Mesenteric fat pad (tissue), 1 donor: ENCODE measurements around the gene ATP8A1. TPM values are rescaled to one million over a fixed set of nuclear protein-coding genes. Genes with fewer than 3 reads are reported as not detected.
"Not testable (repeated sequence)": the region's sequence is repeated elsewhere in the genome, so short reads cannot be mapped to it uniquely, and the experiment has no call there.

Experiments used
- DNase-seq: peaks from one replicate; pipeline ENCODE4 v3.0.0-alpha.2; 2020; ENCODE audit warnings: low spot score
- total RNA-seq: library from RNA; stranded (reverse); fragmentation: NEBNext Ultra II Directional; extraction: Animal tissue kit (Norgen Biotek cat#: 25700); gene quantifications from one replicate; pipeline ENCODE4 v1.2.1, GENCODE V29; 2021
- donor health status: DM: yes; HTN: yes; CAD: no.

Gene ATP8A1
- total RNA-seq, 1 donor from 2014 or later, result 11.3 TPM

- not testable (repeated sequence) for DNase-seq
Observed at GRCh38 chr4:42652529-42653231, 4.2 kb downstream of the ATP8A1 start.

DNA sequence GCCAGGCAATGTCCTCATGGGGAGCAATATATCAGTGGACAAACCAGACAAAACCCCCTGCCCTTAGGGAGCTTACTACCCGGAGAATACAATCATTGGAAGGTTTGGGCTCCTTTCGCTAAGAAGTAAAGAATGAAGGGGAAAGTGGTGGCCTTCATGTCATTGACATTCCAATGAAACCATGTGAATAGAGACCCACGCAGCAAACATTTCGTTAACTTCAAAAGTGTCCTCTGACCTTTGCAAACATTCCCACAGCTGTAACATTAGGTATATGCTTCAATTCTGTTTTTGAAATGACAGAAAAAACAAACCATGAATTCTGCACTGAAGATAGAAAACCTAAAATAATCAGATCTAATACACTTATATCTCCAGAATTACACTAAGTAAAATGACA lies 7.0 kb downstream of the ATP8A1 start:
- no peak for DNase-seq

DNA sequence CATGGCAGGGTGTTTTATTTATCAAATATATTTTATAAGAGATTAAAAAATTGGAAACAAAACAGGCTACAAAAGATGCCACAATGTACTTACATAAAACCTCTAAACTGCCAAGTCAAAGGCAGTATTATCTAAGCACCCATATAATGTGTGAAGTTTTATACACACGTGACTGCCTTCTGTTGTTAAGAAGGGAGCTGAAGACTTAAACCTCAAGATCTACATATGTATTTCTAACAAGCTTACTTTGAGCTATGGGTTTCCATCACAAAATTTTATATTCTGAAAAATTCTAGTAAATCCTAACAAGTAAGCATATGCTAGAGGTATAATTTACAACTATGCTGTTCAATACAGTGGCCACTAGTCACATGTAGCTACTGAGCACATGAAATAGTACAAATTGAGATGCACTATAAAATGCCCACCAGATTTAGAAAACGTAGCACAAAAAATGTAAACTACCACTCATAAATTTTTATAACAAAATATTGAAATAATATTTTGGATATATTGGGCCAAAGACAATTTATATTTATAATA lies 9.8 kb downstream of the ATP8A1 start:
- no peak for DNase-seq

GRCh38 chr4:42646013-42646784 lies 10.7 kb downstream of the ATP8A1 start:
- no peak for DNase-seq

DNA sequence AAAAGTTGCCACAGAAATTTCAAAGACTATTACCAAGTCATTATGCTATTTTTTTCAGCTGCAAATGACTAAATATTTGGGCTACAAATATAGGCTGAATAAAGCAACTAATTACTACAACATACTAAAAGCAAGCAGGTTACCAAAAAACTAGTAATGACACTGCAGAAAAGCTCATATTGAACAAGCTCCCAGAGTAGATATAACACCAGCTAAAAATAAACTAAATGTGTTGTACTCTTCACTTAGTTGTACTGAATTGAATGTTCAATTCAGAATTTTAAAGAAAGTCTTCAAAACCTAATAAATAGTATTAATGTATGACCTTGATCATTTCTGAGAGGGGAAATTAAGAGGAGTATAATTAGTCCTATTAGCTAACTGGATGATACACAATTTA lies 12.0 kb downstream of the ATP8A1 start:
- no peak for DNase-seq

DNA sequence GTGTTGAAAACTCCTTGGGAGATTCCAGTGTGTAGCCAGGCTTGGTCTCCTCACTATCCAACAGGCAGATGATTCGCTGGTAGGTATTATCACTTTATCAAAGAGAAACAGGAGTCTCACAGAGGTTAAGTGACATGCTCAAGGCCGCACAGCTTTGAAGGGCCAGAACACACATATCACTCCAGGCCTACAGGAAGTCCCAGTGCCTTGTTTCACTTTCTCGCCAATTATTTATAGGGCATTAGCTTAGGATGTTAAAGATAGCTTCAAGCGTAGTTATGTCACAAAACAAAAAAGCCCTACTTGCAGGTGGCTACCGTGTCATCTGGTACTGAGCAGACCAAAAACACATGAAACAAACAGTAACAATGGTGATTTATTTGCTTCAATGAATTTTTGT lies 13.2 kb downstream of the ATP8A1 start:
- no peak for DNase-seq

- no peak for DNase-seq
Observed at GRCh38 chr4:42642845-42643615, 13.9 kb downstream of the ATP8A1 start.

GRCh38 chr4:42642101-42642797 lies 14.7 kb downstream of the ATP8A1 start:
- no peak for DNase-seq

GRCh38 chr4:42641656-42642055 lies 15.2 kb downstream of the ATP8A1 start:
- no peak for DNase-seq

- no peak for DNase-seq
Observed at GRCh38 chr4:42641161-42641560, 15.7 kb downstream of the ATP8A1 start.

DNA sequence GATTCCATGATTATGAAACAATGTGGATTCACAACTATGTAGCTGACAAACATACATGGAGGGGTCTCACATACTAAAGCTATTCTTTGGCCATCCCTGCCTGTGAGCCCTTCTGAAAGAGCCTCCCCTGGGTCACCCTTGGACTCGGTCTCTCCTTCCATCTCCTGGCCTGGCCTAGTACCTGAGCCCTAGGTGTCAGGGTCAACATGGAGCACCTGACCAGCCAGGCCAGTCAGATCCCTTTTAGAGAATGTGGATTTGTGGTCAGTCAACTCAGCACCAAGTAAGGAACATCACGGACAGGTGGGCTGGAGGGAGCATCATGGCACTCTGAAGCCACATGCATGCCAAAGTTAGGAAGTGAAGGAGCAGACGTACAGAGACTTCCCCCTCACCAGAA lies 16.3 kb downstream of the ATP8A1 start:
- DNase-seq, result no peak

GRCh38 chr4:42638993-42639392 lies 17.9 kb downstream of the ATP8A1 start:
- no peak for DNase-seq

DNA sequence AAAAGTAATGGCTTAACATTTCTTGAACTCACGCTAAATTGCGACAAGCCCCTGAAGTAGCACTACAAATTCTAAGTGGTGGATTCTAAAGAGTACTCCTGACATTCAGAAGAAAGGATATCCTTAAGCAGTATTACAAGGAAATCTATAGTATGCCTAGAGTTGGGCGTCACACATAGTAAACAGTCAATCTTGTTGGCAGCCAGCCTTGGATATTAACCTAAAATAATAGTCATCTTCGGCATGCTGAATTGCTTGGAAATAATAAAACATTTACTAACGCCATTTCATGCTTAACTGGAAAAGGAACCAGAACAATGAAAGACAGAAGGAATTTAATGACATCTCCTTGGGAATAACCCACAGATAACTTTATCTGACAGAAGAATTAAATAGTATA lies 18.6 kb downstream of the ATP8A1 start:
- no peak for DNase-seq

GRCh38 chr4:42637867-42638266 lies 19.0 kb downstream of the ATP8A1 start:
- no peak for DNase-seq

GRCh38 chr4:42637104-42637503 lies 19.8 kb downstream of the ATP8A1 start:
- DNase-seq, result no peak

DNA sequence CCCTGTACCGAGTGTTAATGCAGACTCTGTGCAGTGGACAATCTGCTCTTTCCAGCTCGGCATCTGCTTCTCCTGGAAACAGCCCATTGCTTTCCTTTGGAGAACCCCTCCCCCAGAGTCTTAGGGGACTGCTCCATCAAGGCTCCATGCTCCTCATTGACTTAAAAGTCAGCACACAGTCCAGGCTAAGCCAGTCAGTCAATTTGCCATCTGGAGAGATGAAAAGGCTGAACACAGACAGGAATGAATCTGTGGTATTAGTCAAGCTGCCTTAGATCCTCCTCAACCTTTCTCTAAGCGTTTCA lies 20.3 kb downstream of the ATP8A1 start:
- no peak for DNase-seq

DNA sequence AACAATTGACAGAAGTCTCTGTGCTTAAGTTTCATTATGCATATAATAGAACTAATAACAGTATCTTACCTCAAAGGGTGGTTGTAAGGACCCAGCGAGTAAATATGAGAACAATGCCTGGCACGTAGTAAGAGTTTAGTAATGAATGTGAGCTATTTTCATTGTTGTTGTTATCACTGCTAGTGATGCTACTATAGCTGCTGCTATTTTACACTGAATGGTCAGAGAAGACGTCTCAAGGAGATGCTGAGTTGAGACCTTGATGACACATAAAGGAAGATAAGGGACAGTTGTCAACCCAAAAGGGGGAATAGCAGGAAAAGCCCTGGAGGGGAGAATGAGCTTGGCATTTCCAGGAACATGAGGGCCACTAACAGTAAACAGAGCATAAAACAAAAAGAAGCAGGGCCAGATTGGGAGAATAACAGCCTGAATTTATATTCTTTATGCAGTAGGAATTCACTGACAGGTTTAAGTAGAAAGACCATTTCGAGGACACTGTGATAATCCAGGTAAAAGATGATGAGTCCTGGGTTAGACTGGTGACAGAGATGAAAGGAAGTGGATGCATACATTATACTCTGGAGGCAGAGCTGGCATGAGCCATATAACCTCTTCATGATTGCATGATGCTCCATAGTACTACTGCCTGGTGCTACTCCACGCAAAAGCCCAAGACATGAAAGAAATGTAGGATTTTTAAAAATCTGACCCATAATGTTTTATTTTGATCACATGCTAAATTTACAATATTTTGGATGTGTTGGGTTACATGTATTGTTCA lies 23.1 kb downstream of the ATP8A1 start:
- no peak for DNase-seq

DNA sequence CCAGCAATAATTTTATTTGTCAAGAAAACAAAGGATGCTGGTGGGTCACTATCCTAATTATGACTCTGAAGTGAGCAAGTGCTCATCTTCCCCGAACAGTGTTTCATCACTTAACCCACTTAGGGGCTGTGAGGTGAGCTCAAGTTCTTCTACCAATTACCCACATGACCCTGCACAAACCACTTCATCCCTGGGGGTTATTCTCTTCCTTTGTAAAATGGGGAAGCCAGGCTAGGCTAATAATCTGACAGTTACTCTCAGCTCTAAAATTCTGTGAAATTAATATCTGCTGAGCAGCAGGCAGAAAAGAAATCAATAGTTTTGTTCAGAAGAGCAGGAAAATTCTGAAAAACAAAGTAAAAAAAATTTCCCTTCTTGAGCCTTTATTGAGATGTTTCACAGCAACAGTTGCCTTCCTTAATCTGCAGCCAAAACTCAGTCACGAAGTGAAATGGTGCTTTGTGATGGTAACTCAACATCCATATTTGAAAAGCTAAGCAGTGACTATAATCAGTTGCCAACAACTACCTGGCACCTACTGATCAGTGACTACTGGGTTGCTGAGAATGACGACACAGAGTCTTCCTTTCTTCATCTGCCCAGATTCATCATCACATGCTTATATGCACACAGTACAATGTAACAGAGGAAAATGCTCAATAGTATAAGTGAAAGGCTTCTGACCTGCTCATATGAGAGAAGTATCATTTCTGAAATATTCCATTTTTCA lies 24.1 kb downstream of the ATP8A1 start:
- no peak for DNase-seq

DNA sequence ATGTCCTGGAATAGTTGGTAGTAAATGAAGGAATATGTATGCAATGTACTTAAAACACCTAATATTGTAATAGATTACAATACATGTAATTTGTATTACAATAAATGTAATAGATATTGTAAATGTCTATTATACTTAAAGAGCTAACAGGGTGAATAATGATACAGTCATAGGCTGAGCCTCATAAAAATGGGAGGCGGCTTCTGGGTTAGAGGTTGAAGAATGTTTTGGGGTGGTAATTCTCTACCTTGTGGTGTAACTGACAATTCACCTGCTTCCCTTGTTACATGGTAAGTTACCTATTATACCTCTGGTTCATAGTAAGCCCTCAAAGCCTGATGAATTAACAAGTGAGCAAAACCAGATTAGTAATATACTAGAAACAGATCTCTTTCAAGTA lies 26.0 kb downstream of the ATP8A1 start:
- DNase-seq, result no peak

- no peak for DNase-seq
Observed at GRCh38 chr4:42628740-42629139, 28.2 kb downstream of the ATP8A1 start.
